ENCODE results near the gene RBM42. TPM values are rescaled to one million over a fixed set of nuclear protein-coding genes. Genes with fewer than 3 reads are reported as not detected.

RBM42 gene
- total and polyA plus RNA-seq, 12 donors, result 23.9 to 107 (median 77.6) TPM

- H3K27me3 ChIP-seq, result peaks cover 3% of the 10 kb centered on the region
- H3K4me3 ChIP-seq, result no peak overlapping the region
- peaks cover 0 to 7% of the 10 kb centered on the region in 2 donors for H3K4me1 ChIP-seq (replicated peaks in 1 of 2)
- H3K36me3 ChIP-seq (replicated peaks in 1 of 2), result no peaks in the 10 kb centered on the region
- no peak for TF ChIP-seq POLR2A (IDR thresholded peaks at IDR 0.05)
- TF ChIP-seq CTCF (IDR thresholded peaks at IDR 0.05), result no peak
- DNase-seq, result no peak
- 64 to 83% (median 71%) methylated on average over 6 of the region's 6 CpGs for whole genome bisulfite sequencing, 4 donors
- intact Hi-C loops (cut with DNase I), result no loop called here
- no peak overlapping the region for H3K27ac ChIP-seq
- no peaks in the 10 kb centered on the region for H3K9me3 ChIP-seq (replicated peaks in 1 of 3)
Measured at GRCh38 chr19:35669566-35669965, 40.7 kb downstream of the RBM42 start.

GRCh38 chr19:35669974-35670373 lies 41.1 kb downstream of the RBM42 start:
- Histone ChIP-seq H3K36me3 (replicated peaks in 1 of 2) (no peaks in the 10 kb centered on the region), H3K9me3 (replicated peaks in 1 of 3) (no peaks in the 10 kb centered on the region), H3K27ac (no peak overlapping the region), H3K4me1 (replicated peaks in 1 of 2) (peaks cover 0 to 7% of the 10 kb centered on the region in 2 donors), H3K4me3 (no peak overlapping the region), H3K27me3 (peaks cover 3% of the 10 kb centered on the region)
- TF ChIP-seq CTCF (IDR thresholded peaks at IDR 0.05), result no peak
- no peak for TF ChIP-seq POLR2A (IDR thresholded peaks at IDR 0.05)
- no peak for DNase-seq
- intact Hi-C loops (cut with DNase I), result no loop called here
- 52 to 63% (median 58%) methylated on average over 4 of the region's 4 CpGs for WGBS, 4 donors

GRCh38 chr19:35670686-35671085 lies 41.9 kb downstream of the RBM42 start:
- Histone ChIP-seq H3K4me1 (replicated peaks in 1 of 2) (peaks cover 0 to 7% of the 10 kb centered on the region in 2 donors), H3K36me3 (replicated peaks in 1 of 2) (no peaks in the 10 kb centered on the region), H3K27me3 (peaks cover 3% of the 10 kb centered on the region), H3K9me3 (replicated peaks in 1 of 3) (no peaks in the 10 kb centered on the region), H3K4me3 (no peak overlapping the region), H3K27ac (no peak overlapping the region)
- WGBS, 4 donors, result 76 to 100% (median 87%) methylated on average over 1 of the region's 1 CpG
- intact Hi-C loops (cut with DNase I), result no loop called here
- TF ChIP-seq CTCF (IDR thresholded peaks at IDR 0.05) (no peak), POLR2A (IDR thresholded peaks at IDR 0.05) (no peak)
- DNase-seq, result no peak

DNA sequence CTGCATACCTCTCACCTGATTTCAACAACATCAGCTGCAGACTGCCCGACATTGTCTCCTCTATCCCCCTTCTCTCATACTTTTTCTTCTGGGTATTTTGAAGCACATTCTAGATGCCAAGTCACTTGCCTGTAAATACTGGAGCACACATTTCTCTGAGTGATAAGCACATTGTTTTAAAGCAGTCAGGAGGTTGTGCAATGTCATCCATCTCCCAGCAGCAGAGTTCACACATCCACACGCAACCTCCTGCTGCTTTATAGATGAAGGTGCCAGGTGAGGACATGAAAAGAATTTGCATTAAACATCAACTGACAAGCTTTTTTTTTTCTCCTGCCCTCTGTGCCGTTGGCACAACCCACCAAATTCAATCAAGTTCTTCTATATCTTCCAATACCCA lies 43.0 kb downstream of the RBM42 start:
- H3K4me1 ChIP-seq (replicated peaks in 1 of 2), result peaks cover 0 to 7% of the 10 kb centered on the region in 2 donors
- DNase-seq, result no peak
- H3K9me3 ChIP-seq (replicated peaks in 1 of 3), result no peaks in the 10 kb centered on the region
- H3K27me3 ChIP-seq, result peaks cover 3% of the 10 kb centered on the region
- no peaks in the 10 kb centered on the region for H3K36me3 ChIP-seq (replicated peaks in 1 of 2)
- intact Hi-C loops (cut with DNase I), result no loop called here
- 30 to 45% (median 34%) methylated on average over 3 of the region's 3 CpGs for WGBS, 4 donors
- TF ChIP-seq CTCF (IDR thresholded peaks at IDR 0.05), result no peak
- TF ChIP-seq POLR2A (IDR thresholded peaks at IDR 0.05), result no peak
- H3K27ac ChIP-seq, result no peak overlapping the region
- no peak overlapping the region for H3K4me3 ChIP-seq
